AG04449 (cell line): ENCODE data around the gene COBLL1.

Experiments
- CTCF ChIA-PET: fragments of 350-600 bp; formaldehyde crosslinking; extraction: SDS; loops from one replicate; lab custom pipeline; 2021; ENCODE audit warnings: antibody characterized with exemption; lab: Yijun Ruan, JAX
- POLR2A ChIA-PET: fragments of 400-600, 350-600 bp; formaldehyde crosslinking; extraction: SDS; loops from one replicate; lab custom pipeline; 2020; ENCODE audit warnings: antibody characterized with exemption, inconsistent platforms; lab: Yijun Ruan, JAX
- DNase-seq: peaks from one replicate; pipeline ENCODE4 v3.0.0-alpha.2; 2010; ENCODE audit warnings: low read depth, low spot score
- H3K4me3 ChIP-seq: 2 replicates; pipeline ENCODE4 v1.5.1; 2011; ENCODE audit warnings: low read depth, mild to moderate bottlenecking, control low read depth, low read length
- TF ChIP-seq, protein P1 (sequence below): IDR thresholded peaks from one replicate; pipeline ENCODE4 v1.5.1; 2011; ENCODE audit warnings: mild to moderate bottlenecking, moderate library complexity, low read length, control low read depth, inconsistent platforms; ENCODE audit not compliant: insufficient read depth; ENCODE audit errors: missing control alignments

COBLL1 gene

DNA sequence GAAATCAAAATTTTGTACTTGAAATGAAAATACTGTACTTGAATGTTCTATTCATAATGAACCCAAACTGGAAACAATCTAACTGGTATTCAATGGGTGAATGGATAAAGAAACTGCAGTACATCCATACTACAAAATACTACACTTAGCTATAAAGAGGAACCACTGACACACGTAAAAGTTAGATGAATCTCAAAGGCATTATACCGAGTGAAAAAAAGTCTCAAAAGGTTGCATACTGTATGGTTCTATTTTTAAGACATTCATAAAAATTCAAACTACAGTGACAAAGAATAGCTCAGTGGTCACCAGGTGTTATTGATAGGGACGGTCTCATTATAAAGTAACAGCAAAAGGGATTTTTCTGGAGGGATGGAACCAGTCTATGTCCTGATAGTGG, 41.1 kb downstream of the COBLL1 start:
- POLR2A ChIA-PET, result no interaction called here
- CTCF ChIA-PET, result interaction anchor here (1.0 kb wide), 1 partner anchor 23 kb away, joined by 3 read pairs; no protein-coding TSS in a partner anchor
- H3K4me3 ChIP-seq, result no peak overlapping the region
- TF ChIP-seq, protein P1, sequence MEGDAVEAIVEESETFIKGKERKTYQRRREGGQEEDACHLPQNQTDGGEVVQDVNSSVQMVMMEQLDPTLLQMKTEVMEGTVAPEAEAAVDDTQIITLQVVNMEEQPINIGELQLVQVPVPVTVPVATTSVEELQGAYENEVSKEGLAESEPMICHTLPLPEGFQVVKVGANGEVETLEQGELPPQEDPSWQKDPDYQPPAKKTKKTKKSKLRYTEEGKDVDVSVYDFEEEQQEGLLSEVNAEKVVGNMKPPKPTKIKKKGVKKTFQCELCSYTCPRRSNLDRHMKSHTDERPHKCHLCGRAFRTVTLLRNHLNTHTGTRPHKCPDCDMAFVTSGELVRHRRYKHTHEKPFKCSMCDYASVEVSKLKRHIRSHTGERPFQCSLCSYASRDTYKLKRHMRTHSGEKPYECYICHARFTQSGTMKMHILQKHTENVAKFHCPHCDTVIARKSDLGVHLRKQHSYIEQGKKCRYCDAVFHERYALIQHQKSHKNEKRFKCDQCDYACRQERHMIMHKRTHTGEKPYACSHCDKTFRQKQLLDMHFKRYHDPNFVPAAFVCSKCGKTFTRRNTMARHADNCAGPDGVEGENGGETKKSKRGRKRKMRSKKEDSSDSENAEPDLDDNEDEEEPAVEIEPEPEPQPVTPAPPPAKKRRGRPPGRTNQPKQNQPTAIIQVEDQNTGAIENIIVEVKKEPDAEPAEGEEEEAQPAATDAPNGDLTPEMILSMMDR, result no peak
- DNase-seq, result no peak

GRCh38 chr2:164797627-164798026, 44.0 kb downstream of the COBLL1 start:
- no peak for DNase-seq
- H3K4me3 ChIP-seq, result no peak overlapping the region
- POLR2A ChIA-PET, result no interaction called here
- CTCF ChIA-PET, result interaction anchor here (0.9 to 1.2 kb wide), 3 partner anchors 9 to 59 kb away, joined by 3 to 4 read pairs (median 3); partner anchors contain the start of gene COBLL1
- TF ChIP-seq, protein P1, result no peak

GRCh38 chr2:164796999-164797398, 44.6 kb downstream of the COBLL1 start:
- CTCF ChIA-PET, result interaction anchor here (0.9 to 1.0 kb wide), 2 partner anchors 45 to 59 kb away, joined by 3 to 4 read pairs; partner anchors contain the start of gene COBLL1
- DNase-seq, result no peak
- POLR2A ChIA-PET, result interaction anchor here (1.0 kb wide), 1 partner anchor 12 kb away, joined by 3 read pairs; no protein-coding TSS in a partner anchor
- TF ChIP-seq, protein P1, result no peak
- no peak overlapping the region for H3K4me3 ChIP-seq

DNA sequence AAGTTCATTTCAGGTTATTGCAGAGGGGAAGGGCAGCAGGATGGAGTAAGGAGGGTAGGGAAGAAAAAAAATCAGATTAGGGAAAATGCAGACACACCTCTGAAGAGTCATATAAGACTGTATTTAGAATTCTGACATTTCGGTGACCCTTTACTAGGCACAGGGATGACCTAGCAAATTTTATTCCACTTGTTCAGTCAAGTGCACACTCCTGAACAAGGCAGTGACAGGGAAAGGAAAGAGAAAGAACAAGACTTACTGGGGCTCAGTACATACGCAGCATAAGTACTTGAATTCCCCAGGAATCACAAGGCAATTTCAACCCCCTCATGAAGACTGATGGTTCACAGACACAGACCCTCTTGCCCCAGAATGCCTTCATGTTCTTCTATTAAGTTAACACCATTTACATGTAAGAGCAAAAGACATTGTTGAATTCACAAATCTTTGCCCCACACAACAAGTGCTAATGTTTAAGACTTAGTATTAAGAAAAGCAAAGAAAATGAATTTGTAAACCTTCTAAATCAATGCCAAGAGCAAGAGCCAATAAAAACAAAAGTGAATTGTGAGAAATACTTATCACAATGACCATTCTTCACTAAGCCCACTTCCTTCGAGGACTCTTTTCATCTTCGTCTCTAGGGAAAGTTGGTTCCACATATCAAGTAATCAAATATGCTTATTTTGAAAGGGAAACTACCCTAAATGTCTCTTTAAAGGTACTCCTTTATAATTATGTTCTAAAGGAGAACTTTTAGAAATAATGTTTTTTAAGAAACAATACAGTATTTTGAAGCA, 47.0 kb downstream of the COBLL1 start:
- ChIA-PET CTCF (interaction anchor here (1.0 kb wide), 1 partner anchor 47 kb away, joined by 4 read pairs; the partner anchor contains the start of gene COBLL1), POLR2A (no interaction called here)
- H3K4me3 ChIP-seq, result no peak overlapping the region
- no peak for DNase-seq
- TF ChIP-seq, protein P1, result no peak

DNA sequence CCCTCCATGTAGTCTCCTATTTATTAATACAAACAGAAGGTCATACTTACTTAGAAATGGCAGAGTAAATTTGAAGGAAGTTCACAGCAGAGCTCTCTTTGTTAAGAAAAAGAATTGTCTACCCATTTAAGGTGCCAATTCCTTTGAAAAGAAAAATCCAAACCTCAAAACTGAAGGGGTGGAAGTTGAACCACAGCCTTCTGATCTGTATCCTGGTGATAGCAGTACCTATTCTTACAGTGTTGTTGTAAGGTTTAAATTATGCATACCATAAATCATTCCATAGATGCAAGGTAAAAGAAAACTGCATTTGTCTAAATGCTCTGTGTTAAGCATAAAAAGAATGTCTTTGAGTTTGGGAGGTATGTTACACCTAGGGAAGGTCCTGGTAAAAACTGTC, 47.6 kb downstream of the COBLL1 start:
- no peak overlapping the region for H3K4me3 ChIP-seq
- no peak for DNase-seq
- TF ChIP-seq, protein P1, result no peak
- ChIA-PET POLR2A (no interaction called here), CTCF (interaction anchor here (1.0 to 1.3 kb wide), 2 partner anchors 48 to 56 kb away, joined by 3 to 4 read pairs; partner anchors contain the start of gene COBLL1)

- no peak overlapping the region for H3K4me3 ChIP-seq
- ChIA-PET POLR2A (no interaction called here), CTCF (interaction anchor here (1.0 to 1.3 kb wide), 2 partner anchors 48 to 55 kb away, joined by 3 to 4 read pairs; partner anchors contain the start of gene COBLL1)
- no peak for DNase-seq
- TF ChIP-seq, protein P1, result no peak
Observed at GRCh38 chr2:164793529-164793928, 48.1 kb downstream of the COBLL1 start.
